ENCODE measurements around the gene TPPP.
"Not testable (repeated sequence)": the region's sequence is repeated elsewhere in the genome, so short reads cannot be mapped to it uniquely, and the experiment has no call there.

TPPP gene

GRCh38 chr5:678521-678920, 14.6 kb downstream of the TPPP start:
- not testable (repeated sequence) for DNase-seq

- peak; percentile 22 for DNase-seq
Measured at GRCh38 chr5:677131-678101, 15.7 kb downstream of the TPPP start.

GRCh38 chr5:676699-677076, 16.5 kb downstream of the TPPP start:
- no peak for DNase-seq

- no peak for DNase-seq
Measured at GRCh38 chr5:675871-676698, 17.1 kb downstream of the TPPP start.

- no peak for DNase-seq
Measured at GRCh38 chr5:675111-675870, 17.9 kb downstream of the TPPP start.

- DNase-seq, result no peak
Measured at GRCh38 chr5:674630-675011, 18.5 kb downstream of the TPPP start.

GRCh38 chr5:673831-674629, 19.1 kb downstream of the TPPP start:
- DNase-seq, result peak; percentile 30

GRCh38 chr5:673161-673830, 19.9 kb downstream of the TPPP start:
- no peak for DNase-seq

GRCh38 chr5:672329-673160, 20.6 kb downstream of the TPPP start:
- DNase-seq, result peak; percentile 69

GRCh38 chr5:671459-672328, 21.5 kb downstream of the TPPP start:
- peak; percentile 76 for DNase-seq

GRCh38 chr5:670396-671270, 22.5 kb downstream of the TPPP start:
- DNase-seq, result no peak

- peak; percentile 11 for DNase-seq
Measured at GRCh38 chr5:669842-670395, 23.2 kb downstream of the TPPP start.

- DNase-seq, result no peak
Measured at GRCh38 chr5:669111-669841, 23.9 kb downstream of the TPPP start.

GRCh38 chr5:668283-668995, 24.7 kb downstream of the TPPP start:
- no peak for DNase-seq

- DNase-seq, result no peak
Measured at GRCh38 chr5:666816-667498, 26.2 kb downstream of the TPPP start.

Measured in right kidney (tissue), 1 donor.